K562 (cell line): ENCODE measurements around the gene UGT2B7. TPM values are rescaled to one million over a fixed set of nuclear protein-coding genes. Genes with fewer than 3 reads are reported as not detected.

Experiments used
- ATAC-seq: fragments of 200-7000 bp; cut with Tn5 transposase; 3 replicates; pipeline ENCODE4 v1.9.1; 2020; ENCODE audit warnings: moderate library complexity
- BruUV-seq: library from RNA; stranded (reverse); fragments of 400-500 nt; replicated peaks from 2 replicates; lab custom pipeline; 2021; lab: Mats Ljungman, UMichigan
- CTCF ChIA-PET: fragments of 300-600 bp; formaldehyde crosslinking; extraction: SDS; loops from one replicate; lab custom pipeline; 2021; ENCODE audit warnings: low intra/inter-chr PET ratio; lab: Yijun Ruan, JAX
- POLR2A ChIA-PET: fragments of 300-600, 350-650 bp; sonication (Branson Sonifier 250); formaldehyde crosslinking; extraction: SDS; loops from one replicate; lab custom pipeline; 2021; ENCODE audit warnings: antibody characterized with exemption, inconsistent platforms; lab: Yijun Ruan, JAX
- DNase-seq, 4 experiments: peaks; one replicate each; pipeline versions ENCODE4 v3.0.0 to v3.0.0-alpha.2; 2011 to 2018; ENCODE audit warnings: low spot score in 3 of 4, mixed read lengths in 3 of 4; ENCODE audit errors: extremely low read depth in 1 of 4
- FAIRE-seq: peaks from 2 replicates; lab custom pipeline; 2011; peaks lifted over from hg19 to GRCh38; lab: Jason Lieb, UNC
- H2AFZ ChIP-seq: 2 replicates; pipeline ENCODE4 v1.6.0; 2011; ENCODE audit warnings: low read depth, low read length, control low read depth, inconsistent platforms
- H3K27ac ChIP-seq: fragments of 200-600 bp; 3 replicates; pipeline ENCODE4 v1.8.0; 2011; ENCODE audit warnings: low read depth, mild to moderate bottlenecking, control low read depth, inconsistent platforms, low read length, moderate library complexity, mixed read lengths; ENCODE audit errors: extremely low read depth
- H3K27me3 ChIP-seq, 2 experiments: fragments of 300-600 bp in 1 of 2; 2 replicates in 1 of 2; 3 replicates in 1 of 2; pipeline versions ENCODE4 v1.6.0 to v1.8.0; 2011; ENCODE audit warnings: inconsistent platforms in 2 of 2, low read length in 2 of 2, mild to moderate bottlenecking in 1 of 2, mixed read lengths in 1 of 2, moderate library complexity in 1 of 2; ENCODE audit not compliant: control insufficient read depth in 2 of 2, insufficient read depth in 2 of 2
- H3K36me3 ChIP-seq: fragments of 300-600 bp; 3 replicates; pipeline ENCODE4 v1.8.0; 2011; ENCODE audit warnings: mild to moderate bottlenecking, low read length, inconsistent platforms; ENCODE audit not compliant: control insufficient read depth, insufficient read depth
- H3K4me1 ChIP-seq, 2 experiments: fragments of 200-600 bp in 1 of 2; replicated peaks in 1 of 2; 2 replicates in 1 of 2; 3 replicates in 1 of 2; pipeline versions ENCODE4 v1.5.1 to v1.8.0; 2011; ENCODE audit warnings: inconsistent platforms in 2 of 2, low read length in 2 of 2, mild to moderate bottlenecking in 1 of 2, mixed read lengths in 1 of 2, moderate library complexity in 1 of 2; ENCODE audit not compliant: control insufficient read depth in 2 of 2, insufficient read depth in 2 of 2
- H3K4me2 ChIP-seq: 2 replicates; pipeline ENCODE4 v1.6.1; 2011; ENCODE audit warnings: low read length, control low read depth, inconsistent platforms, mixed read lengths; ENCODE audit not compliant: insufficient read depth
- H3K4me3 ChIP-seq: fragments of 200-600 bp; sonication (generic), shearing (Covaris generic); 2 replicates; pipeline ENCODE4 v1.5.1; 2016; ENCODE audit warnings: control low read depth, inconsistent platforms
- H3K79me2 ChIP-seq: fragments of 200-600 bp; 3 replicates; pipeline ENCODE4 v1.8.0; 2011; ENCODE audit warnings: low read length, inconsistent platforms; ENCODE audit not compliant: control insufficient read depth, insufficient read depth
- H3K9ac ChIP-seq, 2 experiments: 2 replicates each; pipeline versions ENCODE4 v1.6.0 to v1.6.1; 2011; ENCODE audit warnings: low read depth in 2 of 2, low read length in 2 of 2, control low read depth in 1 of 2, inconsistent platforms in 1 of 2, mild to moderate bottlenecking in 1 of 2, mixed read lengths in 1 of 2; ENCODE audit not compliant: insufficient read depth in 1 of 2
- H3K9me1 ChIP-seq: one replicate; pipeline ENCODE4 v1.6.0; 2011; ENCODE audit warnings: inconsistent platforms, mild to moderate bottlenecking, low read length, moderate library complexity; ENCODE audit not compliant: control insufficient read depth, insufficient read depth
- H3K9me3 ChIP-seq: replicated peaks from 2 replicates; pipeline ENCODE4 v1.5.1; 2011; ENCODE audit warnings: low read depth, low read length, inconsistent platforms; ENCODE audit not compliant: control insufficient read depth, insufficient read depth
- H4K20me1 ChIP-seq: replicated peaks from 2 replicates; pipeline ENCODE4 v1.6.1; 2011; ENCODE audit warnings: low read length, inconsistent platforms, mixed read lengths; ENCODE audit not compliant: control insufficient read depth, insufficient read depth
- CHD7 ChIP-seq: fragments of 200-600 bp; sonication (generic); IDR thresholded peaks from one replicate; pipeline ENCODE4 v1.6.1; 2012; ENCODE audit warnings: mild to moderate bottlenecking, low read depth, low read length, inconsistent platforms
- CREB3L1 ChIP-seq: fragments of 450-650 bp; IDR thresholded peaks from 2 replicates; pipeline ENCODE4 v1.6.1; 2014; ENCODE audit warnings: low read depth, mild to moderate bottlenecking, moderate library complexity, borderline replicate concordance
- E2F5 ChIP-seq: sonication (generic); formaldehyde crosslinking; IDR thresholded peaks from 2 replicates; pipeline ENCODE4 v1.8.0; 2022; ENCODE audit warnings: mild to moderate bottlenecking, missing genetic modification reagents
- KAT7 ChIP-seq: sonication (generic); formaldehyde crosslinking; IDR thresholded peaks from 2 replicates; pipeline ENCODE4 v1.8.0; 2022; ENCODE audit warnings: missing genetic modification reagents, mild to moderate bottlenecking, borderline replicate concordance
- ZC3H8 ChIP-seq: fragments of 450-650 bp; IDR thresholded peaks from 2 replicates; pipeline ENCODE4 v1.6.1; 2017
- ZNF507 ChIP-seq: conservative IDR thresholded peaks from 2 replicates; pipeline ENCODE4 v1.6.1; 2017; ENCODE audit warnings: missing genetic modification characterization, missing compliant biosample characterization
- ZNF639 ChIP-seq, 2 experiments: fragments of 200-800 bp in 1 of 2; sonication (Bioruptor generic) in 1 of 2; sonication (generic) in 1 of 2; formaldehyde crosslinking in 1 of 2; IDR thresholded peaks in 1 of 2; conservative IDR thresholded peaks in 1 of 2; 2 replicates each; pipeline versions ENCODE4 v1.5.0 to v1.6.1; 2016 to 2020; ENCODE audit warnings: missing compliant biosample characterization in 1 of 2, missing genetic modification characterization in 1 of 2, missing genetic modification reagents in 1 of 2
- WGBS: fragments of 100-300 bp; shearing (Covaris generic); methylation state at CpG from one replicate; pipeline ENCODE4 v1.1.6; 2016; ENCODE audit warnings: low coverage, mixed read lengths; ENCODE audit not compliant: insufficient coverage; ENCODE audit errors: missing lambda C conversion rate; 5-methylcytosine and 5-hydroxymethylcytosine counted together
- in situ Hi-C: fragments of 300-500 bp; cut with MboI; formaldehyde crosslinking; loops from 4 replicates; pipeline ENCODE4 v1.15.0; 2018; ENCODE audit warnings: inconsistent platforms, mixed read lengths
- intact Hi-C: fragments of 100-400 bp; cut with micrococcal nuclease; formaldehyde crosslinking; loops from 2 replicates; pipeline ENCODE4 v1.14.2; 2022
- polyA plus RNA-seq, 8 experiments: library from polyadenylated mRNA; depleted of rRNA in 4 of 8; stranded (reverse) in 5 of 8; unstranded in 3 of 8; fragments of >200 nt; fragmentation: Nextera tagmentation in 2 of 8; fragmentation: Illumina TruSeq in 1 of 8; extraction: Ambion mirVana in 2 of 8; extraction: Trizol in 1 of 8; gene quantifications; 2 replicates each; pipeline versions ENCODE4 v1.2.1 to v1.2.3, GENCODE V29; 2011 to 2014; ENCODE audit warnings: inconsistent platforms in 1 of 8, missing spikeins in 1 of 8
- total RNA-seq, 7 experiments: library from RNA; depleted of rRNA in 6 of 7; stranded (reverse); fragments of >200 nt in 6 of 7; fragmentation: Illumina TruSeq in 2 of 7; extraction: Trizol in 2 of 7; gene quantifications; 2 replicates each; pipeline versions ENCODE4 v1.2.1 to v1.2.3, GENCODE V29; 2011 to 2021; ENCODE audit warnings: low replicate concordance in 1 of 7

The UGT2B7 gene
- total and polyA plus RNA-seq, 9 of the 15 experiments (the other 6 are each of a cell fraction or from before 2014, with no cell fraction given) = 0.04 to 0.18 (median 0.14) TPM; not detected in 5

GRCh38 chr4:69070590-69070989 lies 25.7 kb upstream of the UGT2B7 start:
- CTCF ChIA-PET = no interaction called here
- H3K4me1 ChIP-seq = no peaks in the 10 kb centered on the region
- H4K20me1 ChIP-seq = no peaks in the 10 kb centered on the region
- intact Hi-C loops (no loop called here), in situ Hi-C loops (no loop called here)
- H3K36me3 ChIP-seq = no peaks in the 10 kb centered on the region
- ATAC-seq = no peak
- POLR2A ChIA-PET = no interaction called here
- no peaks in the 10 kb centered on the region for H3K79me2 ChIP-seq
- no peaks in the 10 kb centered on the region for H3K9me1 ChIP-seq
- no peak overlapping the region for H3K9ac ChIP-seq
- no peak for DNase-seq
- FAIRE-seq = no peak
- H2AFZ ChIP-seq = no peak overlapping the region
- no peak overlapping the region for H3K27ac ChIP-seq
- no peak overlapping the region for H3K4me2 ChIP-seq
- no peak overlapping the region for H3K4me3 ChIP-seq
- H3K9me3 ChIP-seq = no peaks in the 10 kb centered on the region
- H3K27me3 ChIP-seq = no peaks in the 10 kb centered on the region
- 9% methylated on average over 2 of the region's 2 CpGs for WGBS
- BruUV-seq = no TSS peak
- no peak for TF ChIP-seq CREB3L1
- no peak for TF ChIP-seq KAT7 (CRISPR knock-in tag)
- TF ChIP-seq CHD7 = no peak
- TF ChIP-seq E2F5 = no peak
- no peak for TF ChIP-seq ZNF639 (CRISPR knock-in tag; conservative IDR thresholded peaks at IDR 0.05 in 1 of 2, IDR thresholded peaks at IDR 0.05 in 1 of 2)
- TF ChIP-seq ZNF507 (tag) = no peak
- no peak for TF ChIP-seq ZC3H8
